ENCODE results near the gene DOK6. TPM values are rescaled to one million over a fixed set of nuclear protein-coding genes. Genes with fewer than 3 reads are reported as not detected.

DOK6 gene
- total and polyA plus RNA-seq, 9 of the 15 experiments (the other 6 are each of a cell fraction or from before 2014, with no cell fraction given) = not detected

GRCh38 chr18:69495338-69495737 is 94.7 kb downstream of the DOK6 start:
- Histone ChIP-seq H3K36me3 (ENCODE audit: control insufficient read depth, insufficient read depth, low read length) (no peaks in the 10 kb centered on the region), H3K9me1 (ENCODE audit: control insufficient read depth, insufficient read depth, low read length) (no peaks in the 10 kb centered on the region), H3K27me3 (ENCODE audit: control insufficient read depth in 2 of 2, insufficient read depth in 2 of 2, low read length in 2 of 2) (no peaks in the 10 kb centered on the region), H3K27ac (ENCODE audit: extremely low read depth, low read depth, low read length) (no peak overlapping the region), H2AFZ (ENCODE audit: low read depth, low read length) (no peak overlapping the region), H3K4me2 (ENCODE audit: insufficient read depth, low read length) (no peak overlapping the region), H3K79me2 (ENCODE audit: control insufficient read depth, insufficient read depth, low read length) (no peaks in the 10 kb centered on the region), H3K4me3 (no peak overlapping the region), H3K9ac (ENCODE audit: insufficient read depth in 1 of 2, low read depth in 2 of 2, low read length in 2 of 2) (no peak overlapping the region), H3K9me3 (replicated peaks; ENCODE audit: control insufficient read depth, insufficient read depth, low read depth, low read length) (no peaks in the 10 kb centered on the region), H3K4me1 (replicated peaks in 1 of 2; ENCODE audit: control insufficient read depth in 2 of 2, insufficient read depth in 2 of 2, low read length in 2 of 2) (no peaks in the 10 kb centered on the region), H4K20me1 (replicated peaks; ENCODE audit: control insufficient read depth, insufficient read depth, low read length) (no peaks in the 10 kb centered on the region)
- no TSS peak for BruUV-seq (replicated peaks)
- ChIA-PET POLR2A (interaction anchor here (0.7 kb wide), 1 partner anchor 122 kb away, joined by 5 read pairs; no protein-coding TSS in a partner anchor), CTCF (ENCODE audit: low intra/inter-chr PET ratio) (no interaction called here)
- FAIRE-seq = no peak
- intact Hi-C loops (cut with micrococcal nuclease) = no loop called here
- no peak for DNase-seq (ENCODE audit: extremely low read depth in 1 of 4, low spot score in 3 of 4)
- WGBS (ENCODE audit: insufficient coverage, low coverage, missing lambda C conversion rate) = 3% methylated on average over 5 of the region's 5 CpGs
- in situ Hi-C loops (cut with MboI) = no loop called here
- TF ChIP-seq RBM39 (optimal IDR thresholded peaks at IDR 0.05; ENCODE audit: low read depth, low read length) (no peak), STAG1 (CRISPR knock-in tag; IDR thresholded peaks at IDR 0.05; ENCODE audit: borderline replicate concordance) (no peak), ZNF449 (CRISPR knock-in tag; IDR thresholded peaks at IDR 0.05) (no peak), GATAD2B (IDR thresholded peaks at IDR 0.05; ENCODE audit: borderline replicate concordance) (no peak), IRF2 (CRISPR knock-in tag; IDR thresholded peaks at IDR 0.05) (no peak), ZNF655 (CRISPR knock-in tag; IDR thresholded peaks at IDR 0.05) (no peak), GTF3C2 (IDR thresholded peaks at IDR 0.05; ENCODE audit: borderline replicate concordance, extremely low read depth, insufficient read length) (no peak), ZNF696 (CRISPR knock-in tag; conservative IDR thresholded peaks at IDR 0.05) (no peak), HMGN3 (IDR thresholded peaks at IDR 0.05; ENCODE audit: borderline replicate concordance, extremely low read depth, insufficient read length, low read depth, low read length) (no peak), ASH1L (IDR thresholded peaks at IDR 0.05; ENCODE audit: borderline replicate concordance, low read depth, partially characterized antibody) (no peak), ZNF165 (CRISPR knock-in tag; IDR thresholded peaks at IDR 0.05; ENCODE audit: borderline replicate concordance) (no peak), RCOR1 (IDR thresholded peaks at IDR 0.05; ENCODE audit: borderline replicate concordance in 1 of 2, low read depth in 2 of 2, low read length in 2 of 2) (no peak), POU5F1 (IDR thresholded peaks at IDR 0.05; ENCODE audit: borderline replicate concordance, low read depth, low read length, partially characterized antibody) (no peak), NFYB (IDR thresholded peaks at IDR 0.05; ENCODE audit: extremely low read depth, insufficient read length) (no peak), ESRRB (CRISPR knock-in tag; IDR thresholded peaks at IDR 0.05; ENCODE audit: borderline replicate concordance) (no peak), CHD2 (IDR thresholded peaks at IDR 0.05; ENCODE audit: low read depth, low read length) (no peak), ARID1B (IDR thresholded peaks at IDR 0.05) (no peak)
- no peak for ATAC-seq
